ENCODE results near the gene SH3YL1. TPM values are rescaled to one million over a fixed set of nuclear protein-coding genes. Genes with fewer than 3 reads are reported as not detected.

SH3YL1 gene
- total RNA-seq, 1 experiment from 2014 or later: 28.4 TPM

DNA sequence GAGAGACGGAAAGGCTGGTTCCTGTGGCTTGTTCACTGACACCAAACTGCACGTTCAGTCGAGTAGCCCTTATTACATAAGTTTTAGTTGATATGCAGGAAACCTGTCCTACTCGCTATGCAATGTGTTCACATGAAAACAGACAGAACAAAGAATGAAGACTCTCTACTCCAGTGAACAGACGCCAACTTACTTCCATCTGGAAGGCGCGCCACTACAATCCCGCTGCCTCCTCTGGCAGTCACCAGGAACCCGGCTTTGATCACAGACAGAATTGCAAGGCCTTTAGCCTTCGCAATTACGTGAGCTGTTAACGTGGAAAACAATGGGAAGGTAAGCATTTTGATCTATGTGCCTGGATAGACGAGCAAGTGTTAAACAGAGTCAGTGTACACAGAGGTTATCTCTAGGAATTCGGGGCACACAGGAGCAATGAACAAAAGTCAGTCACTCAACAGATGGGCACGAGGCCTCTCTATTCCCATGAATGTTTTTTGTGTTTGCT, 14.2 kb downstream of the SH3YL1 start:
- ChIA-PET CTCF (no interaction called here), POLR2A (no interaction called here)
- intact Hi-C loops (cut with micrococcal nuclease; ENCODE audit: unreplicated experiment): loop anchor here (5.0 kb wide), 1 partner anchor 43 kb away; no protein-coding TSS in a partner anchor
- no TSS peak for BruUV-seq (replicated peaks)
- ATAC-seq: no peak
- no peak for TF ChIP-seq CTCF (IDR thresholded peaks at IDR 0.05)
- TF ChIP-seq TCF7L2 (IDR thresholded peaks at IDR 0.05; ENCODE audit: low read depth, low read length): no peak
- no peak for TF ChIP-seq SIN3A (IDR thresholded peaks at IDR 0.05; ENCODE audit: borderline replicate concordance, insufficient read depth, low read depth, low read length)
- TF ChIP-seq, protein P1, sequence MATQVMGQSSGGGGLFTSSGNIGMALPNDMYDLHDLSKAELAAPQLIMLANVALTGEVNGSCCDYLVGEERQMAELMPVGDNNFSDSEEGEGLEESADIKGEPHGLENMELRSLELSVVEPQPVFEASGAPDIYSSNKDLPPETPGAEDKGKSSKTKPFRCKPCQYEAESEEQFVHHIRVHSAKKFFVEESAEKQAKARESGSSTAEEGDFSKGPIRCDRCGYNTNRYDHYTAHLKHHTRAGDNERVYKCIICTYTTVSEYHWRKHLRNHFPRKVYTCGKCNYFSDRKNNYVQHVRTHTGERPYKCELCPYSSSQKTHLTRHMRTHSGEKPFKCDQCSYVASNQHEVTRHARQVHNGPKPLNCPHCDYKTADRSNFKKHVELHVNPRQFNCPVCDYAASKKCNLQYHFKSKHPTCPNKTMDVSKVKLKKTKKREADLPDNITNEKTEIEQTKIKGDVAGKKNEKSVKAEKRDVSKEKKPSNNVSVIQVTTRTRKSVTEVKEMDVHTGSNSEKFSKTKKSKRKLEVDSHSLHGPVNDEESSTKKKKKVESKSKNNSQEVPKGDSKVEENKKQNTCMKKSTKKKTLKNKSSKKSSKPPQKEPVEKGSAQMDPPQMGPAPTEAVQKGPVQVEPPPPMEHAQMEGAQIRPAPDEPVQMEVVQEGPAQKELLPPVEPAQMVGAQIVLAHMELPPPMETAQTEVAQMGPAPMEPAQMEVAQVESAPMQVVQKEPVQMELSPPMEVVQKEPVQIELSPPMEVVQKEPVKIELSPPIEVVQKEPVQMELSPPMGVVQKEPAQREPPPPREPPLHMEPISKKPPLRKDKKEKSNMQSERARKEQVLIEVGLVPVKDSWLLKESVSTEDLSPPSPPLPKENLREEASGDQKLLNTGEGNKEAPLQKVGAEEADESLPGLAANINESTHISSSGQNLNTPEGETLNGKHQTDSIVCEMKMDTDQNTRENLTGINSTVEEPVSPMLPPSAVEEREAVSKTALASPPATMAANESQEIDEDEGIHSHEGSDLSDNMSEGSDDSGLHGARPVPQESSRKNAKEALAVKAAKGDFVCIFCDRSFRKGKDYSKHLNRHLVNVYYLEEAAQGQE (IDR thresholded peaks at IDR 0.05; ENCODE audit: insufficient read depth in 1 of 2, low read depth in 2 of 2, low read length in 1 of 2): no peak
- Histone ChIP-seq H3K9me3 (ENCODE audit: control insufficient read depth, insufficient read depth, low read depth, low read length) (no peaks in the 10 kb centered on the region), H3K27me3 (ENCODE audit: control insufficient read depth, insufficient read depth, low read length) (no peaks in the 10 kb centered on the region), H3K36me3 (ENCODE audit: control insufficient read depth, insufficient read depth, low read length) (no peaks in the 10 kb centered on the region), H3K4me3 (ENCODE audit: low read depth in 2 of 2, low read length in 2 of 2) (no peak overlapping the region), H3K4me1 (ENCODE audit: control insufficient read depth, insufficient read depth, low read length) (no peaks in the 10 kb centered on the region), H3K27ac (ENCODE audit: low read length) (no peak overlapping the region)
- in situ Hi-C loops (cut with HindIII; ENCODE audit: low pct_unique_long_range_greater_than_20kb, low sequenced_read_pairs): no loop called here
- no peak for DNase-seq (ENCODE audit: low read depth, low spot score)

GRCh38 chr2:248724-249123, 15.1 kb downstream of the SH3YL1 start:
- no peak for TF ChIP-seq CTCF (IDR thresholded peaks at IDR 0.05)
- no peak for TF ChIP-seq TCF7L2 (IDR thresholded peaks at IDR 0.05; ENCODE audit: low read depth, low read length)
- no peak for TF ChIP-seq SIN3A (IDR thresholded peaks at IDR 0.05; ENCODE audit: borderline replicate concordance, insufficient read depth, low read depth, low read length)
- TF ChIP-seq, protein P1 (IDR thresholded peaks at IDR 0.05; ENCODE audit: insufficient read depth in 1 of 2, low read depth in 2 of 2, low read length in 1 of 2): no peak
- no peak for TF ChIP-seq POLR2AphosphoS5 (IDR thresholded peaks at IDR 0.05; ENCODE audit: low read depth, low read length)
- intact Hi-C loops (cut with micrococcal nuclease; ENCODE audit: unreplicated experiment): loop anchor here (5.0 kb wide), 1 partner anchor 44 kb away; no protein-coding TSS in a partner anchor
- no peak overlapping the region for H3K27ac ChIP-seq (ENCODE audit: low read length)
- no peaks in the 10 kb centered on the region for H3K27me3 ChIP-seq (ENCODE audit: control insufficient read depth, insufficient read depth, low read length)
- DNase-seq (ENCODE audit: low read depth, low spot score): no peak
- in situ Hi-C loops (cut with HindIII; ENCODE audit: low pct_unique_long_range_greater_than_20kb, low sequenced_read_pairs): no loop called here
- ChIA-PET POLR2A (no interaction called here), CTCF (no interaction called here)
- H3K4me1 ChIP-seq (ENCODE audit: control insufficient read depth, insufficient read depth, low read length): no peaks in the 10 kb centered on the region
- no peak for ATAC-seq
- H3K9me3 ChIP-seq (ENCODE audit: control insufficient read depth, insufficient read depth, low read depth, low read length): no peaks in the 10 kb centered on the region
- no TSS peak for BruUV-seq (replicated peaks)
- no peaks in the 10 kb centered on the region for H3K36me3 ChIP-seq (ENCODE audit: control insufficient read depth, insufficient read depth, low read length)
- no peak overlapping the region for H3K4me3 ChIP-seq (ENCODE audit: low read depth in 2 of 2, low read length in 2 of 2)

Measured in Panc1 (cell line).